PC-9 (cell line): ENCODE results near the gene CTNNBL1.
"Not testable (repeated sequence)": the region's sequence is repeated elsewhere in the genome, so short reads cannot be mapped to it uniquely, and the experiment has no call there.

Source experiments
- CTCF ChIP-seq: fragments of 200-600 bp; sonication (generic); conservative IDR thresholded peaks from 2 replicates; pipeline ENCODE4 v1.6.1; 2017; ENCODE audit warnings: mixed run types, antibody characterized with exemption, mild to moderate bottlenecking, moderate library complexity
- EZH2 ChIP-seq: fragments of 200-600 bp; sonication (generic); IDR thresholded peaks from 2 replicates; pipeline ENCODE4 v1.8.0; 2017; ENCODE audit warnings: antibody characterized with exemption, low read depth

GRCh38 chr20:37664595-37664994 lies 29.2 kb upstream of the CTNNBL1 start:
- not testable (repeated sequence) for TF ChIP-seq EZH2, CTCF
